B cell (primary cell): ENCODE measurements around the gene SNTG2.

Experiments
- EZH2 ChIP-seq: IDR thresholded peaks from 2 replicates; pipeline ENCODE4 v1.6.1; 2012; ENCODE audit warnings: borderline replicate concordance, low read depth, mild to moderate bottlenecking, moderate library complexity, low read length; ENCODE audit not compliant: insufficient read depth, poor library complexity, severe bottlenecking
- TF ChIP-seq, protein P1 (sequence below): fragments of 200-600 bp; IDR thresholded peaks from one replicate; pipeline ENCODE4 v1.8.0; 2022; ENCODE audit warnings: antibody characterized with exemption, mild to moderate bottlenecking

DNA sequence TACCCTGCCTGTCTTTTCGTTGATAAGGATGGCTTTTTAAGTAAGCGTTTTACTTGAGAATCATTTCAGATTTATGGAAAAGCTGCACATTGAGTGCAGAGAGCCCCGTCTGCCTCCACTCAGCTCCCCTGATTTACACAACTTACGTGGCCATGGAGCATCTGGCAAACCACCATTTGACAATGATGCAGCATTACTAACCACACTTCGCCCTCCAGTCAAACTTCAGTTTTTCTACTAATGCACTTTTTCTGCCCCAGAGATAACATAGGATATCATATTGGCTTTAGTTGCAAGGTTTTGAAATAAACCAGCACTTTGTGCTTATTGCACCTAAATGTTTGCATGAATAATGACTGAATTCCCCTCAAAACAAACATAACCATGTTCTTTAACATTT lies 297.5 kb downstream of the SNTG2 start:
- TF ChIP-seq, protein P1, sequence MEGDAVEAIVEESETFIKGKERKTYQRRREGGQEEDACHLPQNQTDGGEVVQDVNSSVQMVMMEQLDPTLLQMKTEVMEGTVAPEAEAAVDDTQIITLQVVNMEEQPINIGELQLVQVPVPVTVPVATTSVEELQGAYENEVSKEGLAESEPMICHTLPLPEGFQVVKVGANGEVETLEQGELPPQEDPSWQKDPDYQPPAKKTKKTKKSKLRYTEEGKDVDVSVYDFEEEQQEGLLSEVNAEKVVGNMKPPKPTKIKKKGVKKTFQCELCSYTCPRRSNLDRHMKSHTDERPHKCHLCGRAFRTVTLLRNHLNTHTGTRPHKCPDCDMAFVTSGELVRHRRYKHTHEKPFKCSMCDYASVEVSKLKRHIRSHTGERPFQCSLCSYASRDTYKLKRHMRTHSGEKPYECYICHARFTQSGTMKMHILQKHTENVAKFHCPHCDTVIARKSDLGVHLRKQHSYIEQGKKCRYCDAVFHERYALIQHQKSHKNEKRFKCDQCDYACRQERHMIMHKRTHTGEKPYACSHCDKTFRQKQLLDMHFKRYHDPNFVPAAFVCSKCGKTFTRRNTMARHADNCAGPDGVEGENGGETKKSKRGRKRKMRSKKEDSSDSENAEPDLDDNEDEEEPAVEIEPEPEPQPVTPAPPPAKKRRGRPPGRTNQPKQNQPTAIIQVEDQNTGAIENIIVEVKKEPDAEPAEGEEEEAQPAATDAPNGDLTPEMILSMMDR, result no peak
- no peak for TF ChIP-seq EZH2
